ENCODE results near the gene METTL26. TPM values are rescaled to one million over a fixed set of nuclear protein-coding genes. Genes with fewer than 3 reads are reported as not detected.

METTL26 gene
- total and polyA plus RNA-seq, 9 of the 15 experiments (the other 6 are each of a cell fraction or from before 2014, with no cell fraction given) = 7.3 to 262 (median 80.9) TPM

DNA sequence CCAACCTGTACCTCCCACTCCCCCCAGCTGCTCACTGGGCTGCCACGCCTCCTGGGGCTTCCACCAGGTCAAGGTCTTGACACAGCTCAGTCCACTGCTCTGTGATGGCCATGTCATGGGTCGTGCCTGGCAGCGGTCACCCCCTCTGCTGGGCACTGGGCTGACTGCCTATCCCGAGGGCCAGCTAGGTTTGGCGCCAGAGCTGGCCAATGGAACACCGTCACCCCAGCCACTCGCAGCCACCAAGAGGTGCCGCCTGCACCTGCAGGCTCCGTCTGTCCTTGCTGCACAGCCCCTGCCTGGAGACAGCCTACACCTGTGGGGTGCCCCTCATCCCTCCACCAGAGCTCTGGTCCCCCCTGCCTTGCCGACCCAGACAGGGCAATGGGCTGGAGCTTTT is 50.8 kb downstream of the METTL26 start:
- no peak overlapping the region for H2AFZ ChIP-seq (ENCODE audit: low read depth, low read length)
- no peak overlapping the region for H3K4me3 ChIP-seq
- H3K79me2 ChIP-seq (ENCODE audit: control insufficient read depth, insufficient read depth, low read length) = peaks cover 25% of the 10 kb centered on the region
- H3K9me1 ChIP-seq (ENCODE audit: control insufficient read depth, insufficient read depth, low read length) = peaks cover 5% of the 10 kb centered on the region
- 25% methylated on average over 10 of the region's 10 CpGs for WGBS (ENCODE audit: insufficient coverage, low coverage, missing lambda C conversion rate)
- in situ Hi-C loops (cut with MboI) = no loop called here
- H3K9me3 ChIP-seq (replicated peaks; ENCODE audit: control insufficient read depth, insufficient read depth, low read depth, low read length) = no peaks in the 10 kb centered on the region
- intact Hi-C loops (cut with micrococcal nuclease) = no loop called here
- H4K20me1 ChIP-seq (replicated peaks; ENCODE audit: control insufficient read depth, insufficient read depth, low read length) = peaks cover 8% of the 10 kb centered on the region; the same call in 1 of the 2 replicates
- POLR2A ChIA-PET = interaction anchor here (0.6 to 1.3 kb wide), 4 partner anchors 9 to 40 kb away, joined by 3 to 6 read pairs (median 4); no protein-coding TSS in a partner anchor
- peaks cover 9 to 75% of the 10 kb centered on the region in 2 experiments; a peak in 4 of 5 replicates for H3K4me1 ChIP-seq (replicated peaks in 1 of 2; ENCODE audit: control insufficient read depth in 2 of 2, insufficient read depth in 2 of 2, low read length in 2 of 2)
- H3K4me2 ChIP-seq (ENCODE audit: insufficient read depth, low read length) = no peak overlapping the region
- H3K27me3 ChIP-seq (ENCODE audit: control insufficient read depth in 2 of 2, insufficient read depth in 2 of 2, low read length in 2 of 2) = no peaks in the 10 kb centered on the region
- BruUV-seq (replicated peaks) = no TSS peak
- H3K27ac ChIP-seq (ENCODE audit: extremely low read depth, low read depth, low read length) = no peak overlapping the region
- ATAC-seq = no peak
- peak overlapping the region in 1 of 2 experiments; percentile 73; a peak in 2 of 4 replicates for H3K9ac ChIP-seq (ENCODE audit: insufficient read depth in 1 of 2, low read depth in 2 of 2, low read length in 2 of 2)
- CTCF ChIA-PET (ENCODE audit: low intra/inter-chr PET ratio) = no interaction called here
- FAIRE-seq = no peak
- DNase-seq (ENCODE audit: extremely low read depth in 1 of 4, low spot score in 3 of 4) = no peak
- peaks cover 7% of the 10 kb centered on the region; the same call in 1 of the 3 replicates for H3K36me3 ChIP-seq (ENCODE audit: control insufficient read depth, insufficient read depth, low read length)
- TF ChIP-seq RFX5 (IDR thresholded peaks at IDR 0.05; ENCODE audit: low read depth, low read length) = no peak
- no peak for TF ChIP-seq ZNF57 (CRISPR knock-in tag; IDR thresholded peaks at IDR 0.05)
- TF ChIP-seq TCF7L2 (IDR thresholded peaks at IDR 0.05; ENCODE audit: low read depth, low read length) = no peak
- TF ChIP-seq POLR2G (IDR thresholded peaks at IDR 0.05; ENCODE audit: low read depth, low read length) = peak; percentile 74
- TF ChIP-seq SUPT5H (IDR thresholded peaks at IDR 0.05) = peak; percentile 21; the same call in 1 of the 2 replicates
- TF ChIP-seq KDM4B (IDR thresholded peaks at IDR 0.05; ENCODE audit: borderline replicate concordance in 2 of 2, low read depth in 1 of 2) = no peak
- TF ChIP-seq ZNF140 (CRISPR knock-in tag; IDR thresholded peaks at IDR 0.05) = no peak
- TF ChIP-seq CREB3 (tag; conservative IDR thresholded peaks at IDR 0.05; ENCODE audit: low read depth) = no peak
- TF ChIP-seq WHSC1 (IDR thresholded peaks at IDR 0.05; ENCODE audit: low read length) = no peak
- TF ChIP-seq NCOA1 (IDR thresholded peaks at IDR 0.05; ENCODE audit: low read depth) = no peak
- TF ChIP-seq KDM5B (IDR thresholded peaks at IDR 0.05; ENCODE audit: insufficient replicate concordance, low read depth, low read length) = no peak
